Cardiac atrium fibroblast (primary cell): ENCODE data around the gene ADAMTS1. TPM values are rescaled to one million over a fixed set of nuclear protein-coding genes. Genes with fewer than 3 reads are reported as not detected.

ENCODE experiments used
- total RNA-seq: library from RNA; depleted of rRNA; stranded (reverse); fragments of >200 nt; gene quantifications from 2 replicates; pipeline ENCODE4 v1.2.3, GENCODE V29; 2015

Gene ADAMTS1
- total RNA-seq, result 163 and 180 TPM in 2 replicates

DNA sequence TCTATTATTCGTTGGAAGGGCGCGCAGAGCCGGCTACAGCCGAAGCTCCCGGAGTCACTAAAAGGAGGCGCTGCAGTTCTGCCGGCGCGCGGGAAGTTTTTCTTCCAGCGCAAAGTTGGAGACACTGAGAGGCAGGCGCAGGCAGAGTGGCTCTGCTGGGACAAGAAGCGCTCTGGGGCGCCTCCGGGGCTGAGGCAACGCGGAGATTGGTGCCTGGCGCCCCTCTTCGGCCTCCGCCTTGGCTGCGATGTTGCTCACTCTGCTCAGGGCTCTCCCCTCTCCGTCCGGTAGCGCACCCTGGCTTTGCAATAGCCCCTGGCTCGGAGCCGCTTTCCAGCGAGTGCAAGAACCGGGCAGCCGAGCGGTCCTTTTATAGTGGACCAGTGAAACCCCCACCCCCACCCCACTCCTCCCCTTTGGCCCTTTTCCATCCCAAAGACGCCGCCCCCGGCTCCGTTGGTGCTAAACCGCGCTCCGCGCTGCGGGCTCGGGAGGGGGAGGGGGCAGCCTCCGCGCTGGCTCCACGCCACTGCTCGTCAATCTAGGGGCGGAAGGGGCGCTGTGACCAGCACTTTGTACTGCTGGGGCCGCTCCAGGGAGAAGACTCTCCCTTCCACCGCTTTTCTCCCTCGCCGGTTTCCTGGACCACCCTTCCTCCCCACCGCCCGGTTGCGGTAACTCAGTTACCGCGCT lies at the start of gene ADAMTS1:
ADAMTS1 (minus strand) TSS at position 344 of the 693 bp plus-strand sequence. CDS start 455 bp downstream, outside the sequence.

Other genes starting within 250 kb of the ADAMTS1 start
- gene ADAMTS5, start 121.7 kb upstream of the ADAMTS1 start, total RNA-seq, result 1.1 and 2.1 TPM in 2 replicates